Measurements from ENCODE around the gene PCP2. TPM values are rescaled to one million over a fixed set of nuclear protein-coding genes. Genes with fewer than 3 reads are reported as not detected.

PCP2 gene
- total and polyA plus RNA-seq, 2 of the 8 experiments (the other 6 are each of a cell fraction or from before 2014, with no cell fraction given), result not detected

DNA sequence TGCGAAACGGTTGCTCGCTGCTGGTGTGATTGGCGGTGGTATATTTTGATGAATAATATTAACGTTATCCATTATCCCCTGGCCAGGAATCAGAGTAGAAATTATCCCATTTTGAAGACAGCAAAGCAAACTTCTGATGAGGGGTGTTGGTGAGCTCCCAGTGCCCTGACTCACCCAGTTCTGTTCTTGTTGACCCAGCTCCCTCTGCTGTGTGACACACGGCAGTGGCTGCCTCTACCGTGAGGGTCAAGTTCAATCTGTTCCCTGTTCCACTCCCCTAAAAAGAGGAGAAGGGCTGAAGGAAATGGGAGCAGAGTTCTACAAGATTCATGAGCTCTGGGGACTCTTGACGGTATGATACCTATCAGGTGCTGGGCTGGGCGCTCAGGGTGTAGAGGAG is 35.8 kb downstream of the PCP2 start (continued):
- no peak for TF ChIP-seq BCL11A (IDR thresholded peaks at IDR 0.05; ENCODE audit: low read depth in 2 of 2, low read length in 2 of 2)
- no peak for TF ChIP-seq CHD2 (IDR thresholded peaks at IDR 0.05; ENCODE audit: low read length)
- TF ChIP-seq, protein P1, sequence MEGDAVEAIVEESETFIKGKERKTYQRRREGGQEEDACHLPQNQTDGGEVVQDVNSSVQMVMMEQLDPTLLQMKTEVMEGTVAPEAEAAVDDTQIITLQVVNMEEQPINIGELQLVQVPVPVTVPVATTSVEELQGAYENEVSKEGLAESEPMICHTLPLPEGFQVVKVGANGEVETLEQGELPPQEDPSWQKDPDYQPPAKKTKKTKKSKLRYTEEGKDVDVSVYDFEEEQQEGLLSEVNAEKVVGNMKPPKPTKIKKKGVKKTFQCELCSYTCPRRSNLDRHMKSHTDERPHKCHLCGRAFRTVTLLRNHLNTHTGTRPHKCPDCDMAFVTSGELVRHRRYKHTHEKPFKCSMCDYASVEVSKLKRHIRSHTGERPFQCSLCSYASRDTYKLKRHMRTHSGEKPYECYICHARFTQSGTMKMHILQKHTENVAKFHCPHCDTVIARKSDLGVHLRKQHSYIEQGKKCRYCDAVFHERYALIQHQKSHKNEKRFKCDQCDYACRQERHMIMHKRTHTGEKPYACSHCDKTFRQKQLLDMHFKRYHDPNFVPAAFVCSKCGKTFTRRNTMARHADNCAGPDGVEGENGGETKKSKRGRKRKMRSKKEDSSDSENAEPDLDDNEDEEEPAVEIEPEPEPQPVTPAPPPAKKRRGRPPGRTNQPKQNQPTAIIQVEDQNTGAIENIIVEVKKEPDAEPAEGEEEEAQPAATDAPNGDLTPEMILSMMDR (IDR thresholded peaks at IDR 0.05; ENCODE audit: control extremely low read depth in 1 of 3, insufficient read depth in 1 of 3, low read depth in 1 of 3, low read length in 3 of 3), result no peak
